Spinal cord (tissue), 10 donors: ENCODE data around the gene RPP38. TPM values are rescaled to one million over a fixed set of nuclear protein-coding genes. Genes with fewer than 3 reads are reported as not detected.

Experiments used
- DNase-seq, 6 donors: peaks; one replicate each; pipeline versions ENCODE4 v3.0.0 to v3.0.0-alpha.2; 2013 to 2015; ENCODE audit warnings: low spot score in 6 of 6, low read depth in 4 of 6
- H3K27ac ChIP-seq: one replicate; pipeline ENCODE4 v1.5.1; 2013; ENCODE audit warnings: low read depth, low read length, control low read depth
- H3K27me3 ChIP-seq: one replicate; pipeline ENCODE4 v1.6.1; 2013; ENCODE audit warnings: low read length; ENCODE audit not compliant: control insufficient read depth, insufficient read depth
- H3K36me3 ChIP-seq: one replicate; pipeline ENCODE4 v1.6.1; 2013; ENCODE audit warnings: low read length; ENCODE audit not compliant: control insufficient read depth, insufficient read depth
- H3K4me1 ChIP-seq: one replicate; pipeline ENCODE4 v1.6.1; 2013; ENCODE audit warnings: low read length; ENCODE audit not compliant: control insufficient read depth, insufficient read depth
- H3K4me3 ChIP-seq: one replicate; pipeline ENCODE4 v1.5.1; 2013; ENCODE audit warnings: low read depth, low read length, control low read depth
- H3K9me3 ChIP-seq: one replicate; pipeline ENCODE4 v1.6.1; 2013; ENCODE audit warnings: low read length; ENCODE audit not compliant: control insufficient read depth, insufficient read depth
- WGBS: methylation state at CpG from one replicate; pipeline ENCODE4 v1.1.5; 2013; ENCODE audit warnings: missing lambda C conversion rate; ENCODE audit not compliant: insufficient coverage; 5-methylcytosine and 5-hydroxymethylcytosine counted together
- long read RNA-seq, 4 donors: transcript quantifications; one replicate each; lab custom pipeline, GENCODE V29; 2026
- polyA plus RNA-seq, 2 donors: library from polyadenylated mRNA; unstranded; fragments of 120-200 nt; gene quantifications; one replicate each; pipeline ENCODE4 v1.2.1, GENCODE V29; 2013; ENCODE audit not compliant: insufficient read length in 2 of 2
- total RNA-seq, 2 donors: library from RNA; depleted of rRNA in 1 of 2; stranded (reverse); fragments of 120-200 nt in 1 of 2; fragments of >200 nt in 1 of 2; gene quantifications; one replicate each; pipeline versions ENCODE4 v1.2.3 to v1.2.4, GENCODE V29; 2013 to 2014
- donor health status: healthy.

The RPP38 gene
- total RNA-seq (10 to 100 TPM in 1 of 2 donors, 1 to 10 TPM in 1; 8.5 to 14.8 TPM), polyA plus RNA-seq (10 to 100 TPM; 17.8 to 25.0 TPM)
- long read RNA-seq, donor 1, partial matches to known transcripts, result 0 of 10 reads
- long read RNA-seq, donor 1, other reads (novel, unspliced or antisense), result 0 of 10 reads
- long read RNA-seq, donor 2, partial matches to known transcripts, result 13 of 17 reads
- long read RNA-seq, donor 2, other reads (novel, unspliced or antisense), result 0 of 17 reads
- long read RNA-seq, donor 3, partial matches to known transcripts, result 0 of 7 reads
- long read RNA-seq, donor 3, other reads (novel, unspliced or antisense), result 0 of 7 reads
- long read RNA-seq, donor 4, transcript RPP38-203 (2 exons, 1,030 nt), result major isoform, 9 of 16 reads
- long read RNA-seq, donor 4, partial matches to known transcripts, result 0 of 16 reads
- long read RNA-seq, donor 4, other reads (novel, unspliced or antisense), result 0 of 16 reads

- under 1% methylated on average over 84 of the region's 84 CpGs for WGBS
- H3K27me3 ChIP-seq, result no peaks in the 10 kb centered on the region
- H3K4me1 ChIP-seq, result peaks cover 27% of the 10 kb centered on the region
- DNase-seq, result peak; percentile 92 to 98 (median 96)
- H3K4me3 ChIP-seq, result peak within 1 kb of the TSS; percentile 90
- peak within 1 kb of the TSS; percentile 95 for H3K27ac ChIP-seq
- H3K36me3 ChIP-seq, result peaks cover 15% of the 10 kb centered on the region
- H3K9me3 ChIP-seq, result no peaks in the 10 kb centered on the region
These were observed at the start of gene RPP38 for GRCh38 chr10:15097011-15097812. TSS of gene RPP38 (plus strand) at chr10:15097355. CDS start at chr10:15103315, 5,960 bp downstream.

- Histone ChIP-seq H3K36me3 (no peaks in the 10 kb centered on the region), H3K27me3 (no peaks in the 10 kb centered on the region), H3K4me1 (no peaks in the 10 kb centered on the region), H3K4me3 (no peak overlapping the region), H3K9me3 (no peaks in the 10 kb centered on the region), H3K27ac (no peak overlapping the region)
- DNase-seq, result no peak
These were observed 47.6 kb upstream of the RPP38 start for GRCh38 chr10:15049533-15049932.

- no CpG with 5 or more reads among the region's 7 CpGs for WGBS
- Histone ChIP-seq H3K27ac (no peak overlapping the region), H3K4me1 (no peaks in the 10 kb centered on the region), H3K36me3 (no peaks in the 10 kb centered on the region), H3K27me3 (no peaks in the 10 kb centered on the region), H3K4me3 (no peak overlapping the region), H3K9me3 (no peaks in the 10 kb centered on the region)
- no peak for DNase-seq
These were observed 45.0 kb upstream of the RPP38 start for GRCh38 chr10:15052121-15052520.

GRCh38 chr10:15053061-15053460, 44.1 kb upstream of the RPP38 start:
- no peaks in the 10 kb centered on the region for H3K27me3 ChIP-seq
- H3K4me1 ChIP-seq, result no peaks in the 10 kb centered on the region
- DNase-seq, result no peak
- 100% methylated on average over 1 of the region's 3 CpGs for WGBS
- H3K9me3 ChIP-seq, result no peaks in the 10 kb centered on the region
- no peaks in the 10 kb centered on the region for H3K36me3 ChIP-seq
- no peak overlapping the region for H3K4me3 ChIP-seq
- H3K27ac ChIP-seq, result no peak overlapping the region

GRCh38 chr10:15058689-15059088, 38.5 kb upstream of the RPP38 start:
- peaks cover 2% of the 10 kb centered on the region for H3K9me3 ChIP-seq
- H3K27ac ChIP-seq, result no peak overlapping the region
- DNase-seq, result no peak
- H3K4me1 ChIP-seq, result no peaks in the 10 kb centered on the region
- no peaks in the 10 kb centered on the region for H3K27me3 ChIP-seq
- H3K36me3 ChIP-seq, result no peaks in the 10 kb centered on the region
- WGBS, result no CpG with 5 or more reads among the region's 1 CpG
- no peak overlapping the region for H3K4me3 ChIP-seq

- no peak for DNase-seq
- peaks cover 2% of the 10 kb centered on the region for H3K9me3 ChIP-seq
- H3K27ac ChIP-seq, result no peak overlapping the region
- no peaks in the 10 kb centered on the region for H3K4me1 ChIP-seq
- no peaks in the 10 kb centered on the region for H3K36me3 ChIP-seq
- 100% methylated on average over 1 of the region's 4 CpGs for WGBS
- H3K27me3 ChIP-seq, result no peaks in the 10 kb centered on the region
- H3K4me3 ChIP-seq, result no peak overlapping the region
These were observed 37.2 kb upstream of the RPP38 start for GRCh38 chr10:15059914-15060313.

GRCh38 chr10:15060638-15061037, 36.5 kb upstream of the RPP38 start:
- Histone ChIP-seq H3K27ac (no peak overlapping the region), H3K27me3 (no peaks in the 10 kb centered on the region), H3K4me3 (no peak overlapping the region), H3K36me3 (no peaks in the 10 kb centered on the region), H3K9me3 (peaks cover 7% of the 10 kb centered on the region), H3K4me1 (no peaks in the 10 kb centered on the region)
- 79% methylated on average over 2 of the region's 2 CpGs for WGBS
- DNase-seq, result no peak

GRCh38 chr10:15067154-15067553, 30.0 kb upstream of the RPP38 start:
- peaks cover 5% of the 10 kb centered on the region for H3K9me3 ChIP-seq
- H3K27me3 ChIP-seq, result no peaks in the 10 kb centered on the region
- no peak for DNase-seq
- no peak overlapping the region for H3K4me3 ChIP-seq
- H3K27ac ChIP-seq, result no peak overlapping the region
- no peaks in the 10 kb centered on the region for H3K36me3 ChIP-seq
- 80% methylated on average over 1 of the region's 5 CpGs for WGBS
- no peaks in the 10 kb centered on the region for H3K4me1 ChIP-seq

- Histone ChIP-seq H3K4me3 (no peak overlapping the region), H3K27ac (no peak overlapping the region), H3K36me3 (peaks cover 3% of the 10 kb centered on the region), H3K9me3 (peaks cover 5% of the 10 kb centered on the region), H3K27me3 (no peaks in the 10 kb centered on the region), H3K4me1 (no peaks in the 10 kb centered on the region)
- no peak for DNase-seq
- WGBS, result no CpG with 5 or more reads among the region's 3 CpGs
These were observed 28.4 kb upstream of the RPP38 start for GRCh38 chr10:15068802-15069201.
